ENCODE results near the gene PTCRA. TPM values are rescaled to one million over a fixed set of nuclear protein-coding genes. Genes with fewer than 3 reads are reported as not detected.

Gene PTCRA
- total RNA-seq, 1 experiment from 2014 or later = not detected

DNA sequence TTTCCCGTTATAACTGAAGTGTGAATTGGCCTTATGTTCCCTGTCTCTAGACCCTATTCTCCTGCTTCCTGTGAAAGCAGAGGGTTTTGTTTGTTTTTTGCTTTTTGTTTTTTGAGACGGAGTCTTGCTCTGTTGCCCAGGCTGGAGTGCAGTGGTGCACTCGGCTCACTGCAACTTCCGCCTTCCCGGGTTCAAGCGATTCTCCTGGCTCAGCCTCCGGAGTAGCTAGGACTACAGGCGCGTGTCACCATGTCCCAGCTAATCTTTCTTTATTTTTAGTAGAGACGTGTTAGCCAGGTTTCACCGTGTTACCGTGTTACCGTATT, 44.0 kb downstream of the PTCRA start:
- Mint-ChIP-seq H3K27ac (no peak overlapping the region), H3K4me1 (peaks cover 15% of the 10 kb centered on the region; the same call in 1 of the 2 replicates), H3K4me3 (peak overlapping the region; percentile 88), H3K36me3 (no peaks in the 10 kb centered on the region), H3K9me3 (no peaks in the 10 kb centered on the region), H3K27me3 (ENCODE audit: low read depth) (peaks cover 36% of the 10 kb centered on the region)
- no peak for DNase-seq (ENCODE audit: low spot score)
- ChIA-PET POLR2A (interaction anchor here (1.4 to 2.4 kb wide), 2 partner anchors 19 to 48 kb away, joined by 6 to 8 read pairs; partner anchors contain the start of gene PEX6), CTCF (interaction anchor here (1.2 to 1.9 kb wide), 6 partner anchors 13 to 183 kb away, joined by 3 to 9 read pairs (median 6); partner anchors contain the start of gene KLHDC3)
- ATAC-seq = no peak
- TF ChIP-seq, protein P1, sequence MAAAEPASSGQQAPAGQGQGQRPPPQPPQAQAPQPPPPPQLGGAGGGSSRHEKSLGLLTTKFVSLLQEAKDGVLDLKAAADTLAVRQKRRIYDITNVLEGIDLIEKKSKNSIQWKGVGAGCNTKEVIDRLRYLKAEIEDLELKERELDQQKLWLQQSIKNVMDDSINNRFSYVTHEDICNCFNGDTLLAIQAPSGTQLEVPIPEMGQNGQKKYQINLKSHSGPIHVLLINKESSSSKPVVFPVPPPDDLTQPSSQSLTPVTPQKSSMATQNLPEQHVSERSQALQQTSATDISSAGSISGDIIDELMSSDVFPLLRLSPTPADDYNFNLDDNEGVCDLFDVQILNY (CRISPR knock-in tag; IDR thresholded peaks at IDR 0.05) = no peak
- TF ChIP-seq, protein P2, sequence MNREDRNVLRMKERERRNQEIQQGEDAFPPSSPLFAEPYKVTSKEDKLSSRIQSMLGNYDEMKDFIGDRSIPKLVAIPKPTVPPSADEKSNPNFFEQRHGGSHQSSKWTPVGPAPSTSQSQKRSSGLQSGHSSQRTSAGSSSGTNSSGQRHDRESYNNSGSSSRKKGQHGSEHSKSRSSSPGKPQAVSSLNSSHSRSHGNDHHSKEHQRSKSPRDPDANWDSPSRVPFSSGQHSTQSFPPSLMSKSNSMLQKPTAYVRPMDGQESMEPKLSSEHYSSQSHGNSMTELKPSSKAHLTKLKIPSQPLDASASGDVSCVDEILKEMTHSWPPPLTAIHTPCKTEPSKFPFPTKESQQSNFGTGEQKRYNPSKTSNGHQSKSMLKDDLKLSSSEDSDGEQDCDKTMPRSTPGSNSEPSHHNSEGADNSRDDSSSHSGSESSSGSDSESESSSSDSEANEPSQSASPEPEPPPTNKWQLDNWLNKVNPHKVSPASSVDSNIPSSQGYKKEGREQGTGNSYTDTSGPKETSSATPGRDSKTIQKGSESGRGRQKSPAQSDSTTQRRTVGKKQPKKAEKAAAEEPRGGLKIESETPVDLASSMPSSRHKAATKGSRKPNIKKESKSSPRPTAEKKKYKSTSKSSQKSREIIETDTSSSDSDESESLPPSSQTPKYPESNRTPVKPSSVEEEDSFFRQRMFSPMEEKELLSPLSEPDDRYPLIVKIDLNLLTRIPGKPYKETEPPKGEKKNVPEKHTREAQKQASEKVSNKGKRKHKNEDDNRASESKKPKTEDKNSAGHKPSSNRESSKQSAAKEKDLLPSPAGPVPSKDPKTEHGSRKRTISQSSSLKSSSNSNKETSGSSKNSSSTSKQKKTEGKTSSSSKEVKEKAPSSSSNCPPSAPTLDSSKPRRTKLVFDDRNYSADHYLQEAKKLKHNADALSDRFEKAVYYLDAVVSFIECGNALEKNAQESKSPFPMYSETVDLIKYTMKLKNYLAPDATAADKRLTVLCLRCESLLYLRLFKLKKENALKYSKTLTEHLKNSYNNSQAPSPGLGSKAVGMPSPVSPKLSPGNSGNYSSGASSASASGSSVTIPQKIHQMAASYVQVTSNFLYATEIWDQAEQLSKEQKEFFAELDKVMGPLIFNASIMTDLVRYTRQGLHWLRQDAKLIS (CRISPR knock-in tag; IDR thresholded peaks at IDR 0.05; ENCODE audit: borderline replicate concordance) = no peak
- TF ChIP-seq, protein P3, sequence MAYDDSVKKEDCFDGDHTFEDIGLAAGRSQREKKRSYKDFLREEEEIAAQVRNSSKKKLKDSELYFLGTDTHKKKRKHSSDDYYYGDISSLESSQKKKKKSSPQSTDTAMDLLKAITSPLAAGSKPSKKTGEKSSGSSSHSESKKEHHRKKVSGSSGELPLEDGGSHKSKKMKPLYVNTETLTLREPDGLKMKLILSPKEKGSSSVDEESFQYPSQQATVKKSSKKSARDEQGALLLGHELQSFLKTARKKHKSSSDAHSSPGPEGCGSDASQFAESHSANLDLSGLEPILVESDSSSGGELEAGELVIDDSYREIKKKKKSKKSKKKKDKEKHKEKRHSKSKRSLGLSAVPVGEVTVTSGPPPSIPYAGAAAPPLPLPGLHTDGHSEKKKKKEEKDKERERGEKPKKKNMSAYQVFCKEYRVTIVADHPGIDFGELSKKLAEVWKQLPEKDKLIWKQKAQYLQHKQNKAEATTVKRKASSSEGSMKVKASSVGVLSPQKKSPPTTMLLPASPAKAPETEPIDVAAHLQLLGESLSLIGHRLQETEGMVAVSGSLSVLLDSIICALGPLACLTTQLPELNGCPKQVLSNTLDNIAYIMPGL (CRISPR knock-in tag; IDR thresholded peaks at IDR 0.05) = no peak
- TF ChIP-seq, protein P4, sequence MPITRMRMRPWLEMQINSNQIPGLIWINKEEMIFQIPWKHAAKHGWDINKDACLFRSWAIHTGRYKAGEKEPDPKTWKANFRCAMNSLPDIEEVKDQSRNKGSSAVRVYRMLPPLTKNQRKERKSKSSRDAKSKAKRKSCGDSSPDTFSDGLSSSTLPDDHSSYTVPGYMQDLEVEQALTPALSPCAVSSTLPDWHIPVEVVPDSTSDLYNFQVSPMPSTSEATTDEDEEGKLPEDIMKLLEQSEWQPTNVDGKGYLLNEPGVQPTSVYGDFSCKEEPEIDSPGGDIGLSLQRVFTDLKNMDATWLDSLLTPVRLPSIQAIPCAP (CRISPR knock-in tag; IDR thresholded peaks at IDR 0.05) = no peak
- no peak for TF ChIP-seq CREM (CRISPR knock-in tag; IDR thresholded peaks at IDR 0.05)
- peak; percentile 97 for TF ChIP-seq ZNF121 (CRISPR knock-in tag; IDR thresholded peaks at IDR 0.05)
- TF ChIP-seq NR2C2 (CRISPR knock-in tag; IDR thresholded peaks at IDR 0.05) = no peak
- TF ChIP-seq, protein P5, sequence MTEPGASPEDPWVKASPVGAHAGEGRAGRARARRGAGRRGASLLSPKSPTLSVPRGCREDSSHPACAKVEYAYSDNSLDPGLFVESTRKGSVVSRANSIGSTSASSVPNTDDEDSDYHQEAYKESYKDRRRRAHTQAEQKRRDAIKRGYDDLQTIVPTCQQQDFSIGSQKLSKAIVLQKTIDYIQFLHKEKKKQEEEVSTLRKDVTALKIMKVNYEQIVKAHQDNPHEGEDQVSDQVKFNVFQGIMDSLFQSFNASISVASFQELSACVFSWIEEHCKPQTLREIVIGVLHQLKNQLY (CRISPR knock-in tag; IDR thresholded peaks at IDR 0.05) = no peak

DNA sequence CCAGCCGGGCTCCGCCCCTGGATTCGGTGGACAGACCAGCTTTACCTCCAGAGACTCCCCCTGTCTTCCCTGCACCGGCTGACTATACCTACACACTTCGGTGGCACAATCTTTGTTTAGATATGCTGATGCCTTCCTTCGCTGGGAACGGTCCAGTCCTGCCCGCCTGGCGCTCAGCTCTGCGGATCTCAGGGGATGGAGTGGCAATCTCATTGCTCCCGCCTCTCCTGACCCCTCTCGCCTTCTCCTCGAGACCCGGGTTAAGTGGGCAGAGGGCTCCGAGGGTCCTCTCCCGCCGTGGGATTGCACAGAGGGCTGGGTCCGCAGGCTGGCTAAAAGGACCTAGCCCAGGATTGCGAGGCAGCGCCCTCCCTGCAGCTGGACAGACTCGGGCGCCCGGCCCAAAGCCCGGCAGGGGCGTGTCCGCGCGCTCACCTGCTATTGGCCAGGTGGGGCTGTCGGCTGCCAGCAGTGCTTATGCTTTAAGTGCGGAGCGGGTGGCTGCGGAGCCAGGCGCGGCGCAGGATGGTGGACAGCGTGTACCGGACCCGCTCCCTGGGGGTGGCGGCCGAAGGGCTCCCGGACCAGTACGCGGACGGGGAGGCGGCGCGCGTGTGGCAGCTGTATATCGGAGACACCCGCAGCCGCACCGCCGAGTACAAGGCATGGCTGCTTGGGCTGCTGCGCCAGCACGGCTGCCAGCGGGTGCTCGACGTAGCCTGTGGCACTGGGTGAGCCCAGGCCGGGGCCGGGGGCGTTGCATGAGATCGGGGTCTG, 44.6 kb downstream of the PTCRA start, which contains the start of gene GNMT:
Gene GNMT, plus strand, starts transcription at position 512 of the 777 bp plus-strand sequence. Its CDS starts 14 bp downstream, at position 526.
- Mint-ChIP-seq H3K36me3 (no peaks in the 10 kb centered on the region), H3K4me3 (peak within 1 kb of the TSS; percentile 88), H3K9me3 (no peaks in the 10 kb centered on the region), H3K4me1 (peaks cover 15% of the 10 kb centered on the region; the same call in 1 of the 2 replicates), H3K27me3 (ENCODE audit: low read depth) (peaks cover 36% of the 10 kb centered on the region), H3K27ac (peak within 1 kb of the TSS; percentile 48)
- DNase-seq (ENCODE audit: low spot score) = peak; percentile 87
- CTCF ChIA-PET = interaction anchor here (0.9 to 1.9 kb wide), 10 partner anchors 12 to 183 kb away, joined by 3 to 13 read pairs (median 4); partner anchors contain the start of genes CUL7, KLHDC3, PEX6 and RRP36
- POLR2A ChIA-PET = interaction anchor here (0.5 to 2.4 kb wide), 4 partner anchors 19 to 62 kb away, joined by 4 to 8 read pairs (median 5); partner anchors contain the start of genes KLHDC3 and PEX6
- ATAC-seq = peak; percentile 83
- TF ChIP-seq, protein P6, sequence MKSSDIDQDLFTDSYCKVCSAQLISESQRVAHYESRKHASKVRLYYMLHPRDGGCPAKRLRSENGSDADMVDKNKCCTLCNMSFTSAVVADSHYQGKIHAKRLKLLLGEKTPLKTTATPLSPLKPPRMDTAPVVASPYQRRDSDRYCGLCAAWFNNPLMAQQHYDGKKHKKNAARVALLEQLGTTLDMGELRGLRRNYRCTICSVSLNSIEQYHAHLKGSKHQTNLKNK (CRISPR knock-in tag; IDR thresholded peaks at IDR 0.05) = no peak
- TF ChIP-seq FOXP1 (CRISPR knock-in tag; IDR thresholded peaks at IDR 0.05; ENCODE audit: borderline replicate concordance) (peak; percentile 64; the same call in 1 of the 2 replicates), SMAD3 (CRISPR knock-in tag; IDR thresholded peaks at IDR 0.05; ENCODE audit: borderline replicate concordance) (no peak), TEAD1 (CRISPR knock-in tag; IDR thresholded peaks at IDR 0.05) (0 out of 2 replicates have a peak, but pooled peaks have one; percentile 41), NR3C1 (CRISPR knock-in tag; conservative IDR thresholded peaks at IDR 0.05; ENCODE audit: low read depth) (no peak), ZNF423 (CRISPR knock-in tag; IDR thresholded peaks at IDR 0.05) (no peak), CBFB (CRISPR knock-in tag; IDR thresholded peaks at IDR 0.05; ENCODE audit: low read depth) (peak; percentile 56; the same call in 1 of the 2 replicates), NR2C2 (CRISPR knock-in tag; IDR thresholded peaks at IDR 0.05) (no peak), OVOL2 (CRISPR knock-in tag; IDR thresholded peaks at IDR 0.05; ENCODE audit: borderline replicate concordance) (no peak), RORB (CRISPR knock-in tag; IDR thresholded peaks at IDR 0.05) (no peak)
- TF ChIP-seq, protein P7, sequence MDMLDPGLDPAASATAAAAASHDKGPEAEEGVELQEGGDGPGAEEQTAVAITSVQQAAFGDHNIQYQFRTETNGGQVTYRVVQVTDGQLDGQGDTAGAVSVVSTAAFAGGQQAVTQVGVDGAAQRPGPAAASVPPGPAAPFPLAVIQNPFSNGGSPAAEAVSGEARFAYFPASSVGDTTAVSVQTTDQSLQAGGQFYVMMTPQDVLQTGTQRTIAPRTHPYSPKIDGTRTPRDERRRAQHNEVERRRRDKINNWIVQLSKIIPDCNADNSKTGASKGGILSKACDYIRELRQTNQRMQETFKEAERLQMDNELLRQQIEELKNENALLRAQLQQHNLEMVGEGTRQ (CRISPR knock-in tag; IDR thresholded peaks at IDR 0.05) = peak; percentile 35
- TF ChIP-seq, protein P8, sequence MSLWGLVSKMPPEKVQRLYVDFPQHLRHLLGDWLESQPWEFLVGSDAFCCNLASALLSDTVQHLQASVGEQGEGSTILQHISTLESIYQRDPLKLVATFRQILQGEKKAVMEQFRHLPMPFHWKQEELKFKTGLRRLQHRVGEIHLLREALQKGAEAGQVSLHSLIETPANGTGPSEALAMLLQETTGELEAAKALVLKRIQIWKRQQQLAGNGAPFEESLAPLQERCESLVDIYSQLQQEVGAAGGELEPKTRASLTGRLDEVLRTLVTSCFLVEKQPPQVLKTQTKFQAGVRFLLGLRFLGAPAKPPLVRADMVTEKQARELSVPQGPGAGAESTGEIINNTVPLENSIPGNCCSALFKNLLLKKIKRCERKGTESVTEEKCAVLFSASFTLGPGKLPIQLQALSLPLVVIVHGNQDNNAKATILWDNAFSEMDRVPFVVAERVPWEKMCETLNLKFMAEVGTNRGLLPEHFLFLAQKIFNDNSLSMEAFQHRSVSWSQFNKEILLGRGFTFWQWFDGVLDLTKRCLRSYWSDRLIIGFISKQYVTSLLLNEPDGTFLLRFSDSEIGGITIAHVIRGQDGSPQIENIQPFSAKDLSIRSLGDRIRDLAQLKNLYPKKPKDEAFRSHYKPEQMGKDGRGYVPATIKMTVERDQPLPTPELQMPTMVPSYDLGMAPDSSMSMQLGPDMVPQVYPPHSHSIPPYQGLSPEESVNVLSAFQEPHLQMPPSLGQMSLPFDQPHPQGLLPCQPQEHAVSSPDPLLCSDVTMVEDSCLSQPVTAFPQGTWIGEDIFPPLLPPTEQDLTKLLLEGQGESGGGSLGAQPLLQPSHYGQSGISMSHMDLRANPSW (CRISPR knock-in tag; conservative IDR thresholded peaks at IDR 0.05; ENCODE audit: low read depth) = peak; percentile 82; the same call in 1 of the 2 replicates

All from WTC11 (cell line).